Activated CD4-positive, CD25-positive, alpha-beta regulatory T cell treated with anti-CD3 and anti-CD28 coated beads, Interleukin-2, amount 50 U/mL, for 72 hours (primary cell): ENCODE results near the gene PDHX.

Experiments
- DNase-seq: peaks from one replicate; pipeline ENCODE4 v3.0.0; 2021

Gene PDHX

GRCh38 chr11:34960277-34960676, 43.9 kb downstream of the PDHX start:
- no peak for DNase-seq

GRCh38 chr11:34962034-34962433, 45.6 kb downstream of the PDHX start:
- DNase-seq = no peak

GRCh38 chr11:34963351-34963750, 46.9 kb downstream of the PDHX start:
- DNase-seq = no peak

- no peak for DNase-seq
Measured at GRCh38 chr11:34964610-34965331, 48.4 kb downstream of the PDHX start.

- no peak for DNase-seq
Measured at GRCh38 chr11:34968862-34969261, 52.4 kb downstream of the PDHX start.

GRCh38 chr11:34970033-34970432, 53.6 kb downstream of the PDHX start:
- DNase-seq = no peak

- no peak for DNase-seq
Measured at GRCh38 chr11:34970480-34970879, 54.1 kb downstream of the PDHX start.

- DNase-seq = no peak
Measured at GRCh38 chr11:34971928-34972327, 55.5 kb downstream of the PDHX start.

GRCh38 chr11:34972366-34972765, 55.9 kb downstream of the PDHX start:
- DNase-seq = no peak

GRCh38 chr11:34972892-34973291, 56.5 kb downstream of the PDHX start:
- DNase-seq = no peak

GRCh38 chr11:34975482-34975881, 59.1 kb downstream of the PDHX start:
- DNase-seq = no peak

- DNase-seq = no peak
Measured at GRCh38 chr11:34976496-34977088, 60.2 kb downstream of the PDHX start.

- no peak for DNase-seq
Measured at GRCh38 chr11:34977089-34977912, 60.9 kb downstream of the PDHX start.

- no peak for DNase-seq
Measured at GRCh38 chr11:34978236-34979191, 62.1 kb downstream of the PDHX start.

GRCh38 chr11:34984514-34984913, 68.1 kb downstream of the PDHX start:
- no peak for DNase-seq

GRCh38 chr11:34986883-34987520, 70.6 kb downstream of the PDHX start:
- no peak for DNase-seq

GRCh38 chr11:34987617-34988016, 71.2 kb downstream of the PDHX start:
- no peak for DNase-seq

GRCh38 chr11:34988294-34989255, 72.2 kb downstream of the PDHX start:
- no peak for DNase-seq

GRCh38 chr11:34990916-34991315, 74.5 kb downstream of the PDHX start:
- DNase-seq = no peak

- DNase-seq = no peak
Measured at GRCh38 chr11:34994854-34995253, 78.4 kb downstream of the PDHX start.

- no peak for DNase-seq
Measured at GRCh38 chr11:34996958-34997357, 80.5 kb downstream of the PDHX start.
